Activated CD4-positive, alpha-beta T cell treated with anti-CD3 and anti-CD28 coated beads, Interleukin-2, amount 10 ng/mL, durations not matched to agents 24 days and 14 days (primary cell): ENCODE measurements around the gene FHOD1. TPM values are rescaled to one million over a fixed set of nuclear protein-coding genes. Genes with fewer than 3 reads are reported as not detected.

Experiments used
- DNase-seq: peaks from one replicate; pipeline ENCODE4 v3.0.0; 2022
- H3K27ac Mint-ChIP-seq: one replicate; pipeline ENCODE4 v1.8.0; 2022; ENCODE audit warnings: mild to moderate bottlenecking, mixed read lengths
- H3K27me3 Mint-ChIP-seq: one replicate; pipeline ENCODE4 v1.8.0; 2022; ENCODE audit warnings: mixed read lengths
- H3K36me3 Mint-ChIP-seq: one replicate; pipeline ENCODE4 v1.8.0; 2022; ENCODE audit warnings: low read depth, mild to moderate bottlenecking, mixed read lengths
- H3K4me1 Mint-ChIP-seq: one replicate; pipeline ENCODE4 v1.8.0; 2021; ENCODE audit warnings: mixed read lengths
- H3K4me3 Mint-ChIP-seq: one replicate; pipeline ENCODE4 v1.8.0; 2022; ENCODE audit warnings: mild to moderate bottlenecking, moderate library complexity, mixed read lengths
- H3K9me3 Mint-ChIP-seq: one replicate; pipeline ENCODE4 v1.8.0; 2021; ENCODE audit warnings: mixed read lengths
- intact Hi-C: fragments of 100-400 bp; cut with micrococcal nuclease; formaldehyde crosslinking; loops from one replicate; pipeline ENCODE4 v1.15.1; 2023
- total RNA-seq: library from RNA; stranded (reverse); gene quantifications from 2 replicates; pipeline ENCODE4 v1.2.3, GENCODE V29; 2022

FHOD1 gene
- total RNA-seq, 1 donor from 2014 or later, result 128 TPM

DNA sequence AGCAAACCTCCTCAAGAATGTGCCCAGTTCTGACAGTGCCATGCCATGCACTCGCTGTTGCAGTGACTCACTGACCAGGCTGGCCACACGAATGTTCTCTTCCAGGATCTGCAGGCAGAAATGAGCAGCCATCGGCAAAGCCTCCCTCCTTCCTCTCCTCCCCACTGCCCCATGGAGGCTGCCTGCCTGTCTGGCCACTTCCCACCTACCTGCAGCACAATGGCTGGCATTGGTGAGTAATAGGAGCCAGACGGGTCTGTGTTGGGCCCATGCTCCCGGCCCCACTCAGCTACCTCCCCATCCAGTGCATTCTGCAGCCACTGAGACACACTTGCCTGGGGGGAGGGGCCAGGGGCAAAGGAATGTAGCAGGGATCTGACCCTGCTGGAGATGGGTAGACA is 60.7 kb downstream of the FHOD1 start:
- intact Hi-C loops, result no loop called here
- peaks cover 2% of the 10 kb centered on the region for H3K36me3 Mint-ChIP-seq
- H3K4me3 Mint-ChIP-seq, result no peak overlapping the region
- H3K9me3 Mint-ChIP-seq, result no peaks in the 10 kb centered on the region
- H3K27ac Mint-ChIP-seq, result no peak overlapping the region
- peaks cover 12% of the 10 kb centered on the region for H3K4me1 Mint-ChIP-seq
- peaks cover 8% of the 10 kb centered on the region for H3K27me3 Mint-ChIP-seq
- no peak for DNase-seq

DNA sequence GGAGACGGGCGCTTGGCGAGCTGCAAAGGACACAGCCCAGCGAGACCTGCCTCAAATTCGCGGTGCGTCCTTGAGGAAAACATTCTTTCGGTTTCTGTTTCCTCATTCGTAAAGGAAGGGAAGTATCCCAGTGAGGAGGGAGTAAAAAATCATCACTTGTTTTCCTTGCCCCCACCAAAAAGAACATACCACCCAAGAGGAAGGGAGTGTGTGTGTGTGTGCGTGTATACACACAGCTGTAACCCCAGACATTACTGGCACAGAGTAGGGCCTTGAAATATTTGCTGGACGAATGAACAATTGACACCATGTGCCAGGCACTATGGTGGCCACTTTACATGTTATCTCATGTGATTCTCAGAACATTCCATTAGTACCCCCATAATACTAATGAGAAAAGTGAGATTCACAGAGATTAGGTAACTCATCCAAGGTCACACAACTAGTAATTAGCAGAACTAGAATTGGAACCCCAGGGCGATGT is 61.6 kb downstream of the FHOD1 start:
- intact Hi-C loops, result loop anchor here (1.0 kb wide), 3 partner anchors 167 to 231 kb away; no protein-coding TSS in a partner anchor
- DNase-seq, result no peak
- H3K27me3 Mint-ChIP-seq, result peaks cover 8% of the 10 kb centered on the region
- H3K9me3 Mint-ChIP-seq, result no peaks in the 10 kb centered on the region
- H3K36me3 Mint-ChIP-seq, result no peaks in the 10 kb centered on the region
- H3K4me1 Mint-ChIP-seq, result peaks cover 8% of the 10 kb centered on the region
- H3K27ac Mint-ChIP-seq, result peak overlapping the region; percentile 75
- no peak overlapping the region for H3K4me3 Mint-ChIP-seq

DNA sequence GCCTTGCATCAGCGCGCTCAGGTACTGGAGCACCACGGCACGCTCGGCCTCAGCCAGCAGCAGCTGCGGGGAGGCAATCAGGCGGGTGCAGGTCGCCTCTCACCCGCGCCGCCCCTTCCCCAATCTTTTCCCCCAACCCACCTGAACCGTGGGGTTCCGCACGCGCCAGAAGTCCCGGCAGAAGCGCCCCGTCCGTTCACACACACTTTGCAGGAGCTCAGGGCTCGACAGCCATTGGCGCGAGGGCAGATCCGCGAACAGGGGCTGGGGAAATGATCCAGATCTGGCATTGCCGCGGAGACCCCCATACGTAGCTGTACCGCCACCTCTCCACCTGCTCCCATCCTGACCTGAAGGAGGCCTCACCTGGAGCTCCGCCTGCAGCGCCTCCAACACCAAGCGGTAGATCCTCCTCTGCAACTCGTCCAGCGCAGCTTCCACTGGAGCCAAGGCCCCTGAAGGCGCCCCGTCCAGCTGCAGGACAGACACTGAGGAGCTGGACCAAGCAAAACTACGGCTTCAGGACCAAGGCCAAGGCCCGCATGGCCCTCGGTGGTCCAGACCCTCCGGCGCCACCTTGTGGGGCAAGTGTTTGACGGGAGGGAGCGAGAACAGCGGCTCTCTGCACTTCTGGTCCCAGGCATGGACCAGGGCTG is 62.2 kb downstream of the FHOD1 start:
- DNase-seq, result peak; percentile 96
- no peak overlapping the region for H3K4me3 Mint-ChIP-seq
- no peaks in the 10 kb centered on the region for H3K36me3 Mint-ChIP-seq
- intact Hi-C loops, result loop anchor here (1.0 kb wide), 3 partner anchors 167 to 231 kb away; no protein-coding TSS in a partner anchor
- peaks cover 8% of the 10 kb centered on the region for H3K27me3 Mint-ChIP-seq
- peaks cover 8% of the 10 kb centered on the region for H3K4me1 Mint-ChIP-seq
- H3K9me3 Mint-ChIP-seq, result no peaks in the 10 kb centered on the region
- peak overlapping the region; percentile 75 for H3K27ac Mint-ChIP-seq

DNA sequence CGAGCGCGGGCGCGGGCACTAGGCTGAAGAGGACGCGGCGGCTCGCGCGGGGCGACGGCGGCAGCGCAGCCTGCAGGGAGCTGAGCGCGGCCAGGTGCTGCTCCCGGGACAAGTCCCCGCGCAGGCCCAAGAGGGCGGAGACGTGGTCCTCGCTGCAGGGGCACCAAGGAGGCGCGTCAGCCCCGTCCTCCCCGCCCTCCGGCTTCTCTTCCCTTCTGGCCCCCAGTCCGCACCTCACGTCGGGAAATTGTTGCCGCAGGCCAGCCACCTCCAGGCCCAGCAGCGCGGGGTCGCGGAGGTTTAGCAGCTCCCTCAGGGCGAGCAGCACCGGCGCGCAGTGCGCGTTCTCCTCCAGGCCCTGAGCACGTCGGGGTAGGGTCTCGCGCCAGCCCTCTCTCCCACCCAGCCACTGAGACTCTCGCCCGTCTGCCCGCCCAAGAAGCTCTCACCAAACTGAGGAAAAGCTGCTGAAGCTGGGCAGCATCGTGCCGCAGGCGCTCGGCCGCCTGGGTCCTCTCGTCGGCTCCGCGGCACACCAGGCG is 62.8 kb downstream of the FHOD1 start:
- Mint-ChIP-seq H3K4me3 (no peak overlapping the region), H3K27ac (peak overlapping the region; percentile 45), H3K9me3 (no peaks in the 10 kb centered on the region), H3K36me3 (peaks cover 2% of the 10 kb centered on the region), H3K4me1 (peaks cover 12% of the 10 kb centered on the region), H3K27me3 (peaks cover 8% of the 10 kb centered on the region)
- intact Hi-C loops, result no loop called here
- no peak for DNase-seq

DNA sequence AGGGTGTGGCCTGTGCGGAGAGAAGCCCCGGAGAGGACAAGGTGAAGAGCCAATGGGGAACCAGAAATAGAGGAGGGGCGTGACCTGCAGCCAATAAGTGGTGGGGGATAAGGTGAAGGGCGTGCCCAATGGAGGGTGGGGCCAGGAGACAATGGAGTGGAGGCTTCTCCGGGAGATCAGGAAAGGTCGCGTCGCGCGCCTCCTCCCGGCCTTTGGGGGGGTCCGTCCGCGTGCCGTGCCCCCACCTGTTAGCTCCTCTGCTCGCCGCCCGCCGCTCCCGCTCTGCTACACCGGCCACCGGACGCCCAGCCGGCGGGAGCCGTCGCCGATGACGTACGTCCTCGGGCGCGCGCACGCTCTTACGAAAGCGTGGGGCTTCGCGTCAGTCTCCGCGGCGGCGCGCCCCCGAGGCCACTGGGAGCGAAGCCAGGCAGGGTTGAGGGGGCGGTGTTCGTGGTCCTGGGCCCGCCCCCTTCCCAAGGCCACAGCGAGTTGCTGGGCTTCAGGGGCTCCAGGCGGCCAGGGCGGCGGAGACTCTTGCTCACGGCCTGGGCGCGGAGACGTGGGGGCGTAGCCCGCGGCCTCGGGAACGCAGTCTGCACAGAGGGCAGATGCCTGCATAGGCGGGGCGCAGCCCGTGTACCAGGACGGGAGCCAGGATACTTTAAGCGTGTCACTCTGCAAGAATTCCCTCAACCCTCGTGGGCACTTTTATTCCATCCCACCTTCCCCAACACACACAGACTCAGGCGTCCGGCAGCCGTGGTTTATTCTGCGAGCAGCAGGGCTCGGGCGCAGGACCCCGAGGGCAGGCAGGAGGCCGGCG is 63.4 kb downstream of the FHOD1 start, which contains the start of gene MATCAP1:
Gene MATCAP1, minus strand, starts transcription at position 337 of the 826 bp plus-strand sequence. CDS start 3,353 bp downstream, outside the sequence.
- H3K4me3 Mint-ChIP-seq, result no peak within 1 kb of the TSS
- peak within 1 kb of the TSS; percentile 45 for H3K27ac Mint-ChIP-seq
- intact Hi-C loops, result loop anchor here (1.0 to 2.0 kb wide), 5 partner anchors 8 to 63 kb away; partner anchors contain the start of genes E2F4, FHOD1 and NOL3

DNA sequence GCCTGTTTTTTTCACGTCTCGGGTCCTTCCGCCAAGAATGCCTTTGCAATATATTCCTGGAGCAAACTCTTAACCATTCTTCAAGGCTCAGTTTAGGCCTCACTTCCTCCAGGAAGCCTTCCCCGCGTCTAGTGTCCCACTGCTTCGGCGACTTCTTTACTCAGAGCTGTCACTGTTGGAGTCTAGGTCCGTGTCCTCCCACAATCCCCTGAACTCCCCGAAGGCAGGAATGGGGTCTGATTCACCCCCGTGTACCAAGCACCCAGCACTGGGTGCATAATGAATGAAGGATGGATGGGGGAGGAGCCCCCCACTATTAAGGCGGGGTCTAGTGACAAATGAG is 64.0 kb downstream of the FHOD1 start:
- no peak for DNase-seq
- Mint-ChIP-seq H3K36me3 (peaks cover 3% of the 10 kb centered on the region), H3K9me3 (no peaks in the 10 kb centered on the region), H3K4me1 (peaks cover 22% of the 10 kb centered on the region), H3K4me3 (no peak overlapping the region), H3K27me3 (peaks cover 8% of the 10 kb centered on the region), H3K27ac (no peak overlapping the region)
- intact Hi-C loops, result loop anchor here (1.0 to 2.0 kb wide), 5 partner anchors 9 to 64 kb away; partner anchors contain the start of genes E2F4, FHOD1 and NOL3

More for the DNA sequence above, 63.4 kb downstream of the FHOD1 start, which contains the start of gene MATCAP1:
- peaks cover 18% of the 10 kb centered on the region for H3K4me1 Mint-ChIP-seq
- peak; percentile 98 for DNase-seq
- peaks cover 8% of the 10 kb centered on the region for H3K27me3 Mint-ChIP-seq
- no peaks in the 10 kb centered on the region for H3K9me3 Mint-ChIP-seq
- peaks cover 3% of the 10 kb centered on the region for H3K36me3 Mint-ChIP-seq

DNA sequence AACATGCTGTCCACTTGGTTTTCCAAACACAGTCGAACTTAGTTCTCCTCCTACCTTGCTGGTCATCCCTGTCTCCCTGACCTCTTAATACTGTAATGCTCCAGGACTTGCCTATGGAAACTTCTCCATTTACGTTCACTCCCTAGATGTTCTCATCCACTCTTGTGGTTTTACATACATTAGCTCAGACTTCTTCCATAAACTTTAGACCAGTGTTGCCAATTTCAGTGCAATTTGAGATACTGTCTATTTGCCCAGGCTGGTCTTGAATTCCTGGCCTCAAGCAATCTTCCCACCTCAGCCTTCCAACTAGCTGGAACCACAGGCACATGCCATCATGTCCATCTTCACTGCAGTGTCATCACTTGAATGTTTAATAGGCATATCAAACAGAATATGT is 65.0 kb downstream of the FHOD1 start:
- Mint-ChIP-seq H3K27me3 (peaks cover 8% of the 10 kb centered on the region), H3K4me3 (no peak overlapping the region), H3K27ac (no peak overlapping the region), H3K36me3 (peaks cover 6% of the 10 kb centered on the region), H3K4me1 (peaks cover 30% of the 10 kb centered on the region), H3K9me3 (no peaks in the 10 kb centered on the region)
- no peak for DNase-seq
- intact Hi-C loops, result loop anchor here (2.0 kb wide), 1 partner anchor 65 kb away; the partner anchor contains the start of gene FHOD1

DNA sequence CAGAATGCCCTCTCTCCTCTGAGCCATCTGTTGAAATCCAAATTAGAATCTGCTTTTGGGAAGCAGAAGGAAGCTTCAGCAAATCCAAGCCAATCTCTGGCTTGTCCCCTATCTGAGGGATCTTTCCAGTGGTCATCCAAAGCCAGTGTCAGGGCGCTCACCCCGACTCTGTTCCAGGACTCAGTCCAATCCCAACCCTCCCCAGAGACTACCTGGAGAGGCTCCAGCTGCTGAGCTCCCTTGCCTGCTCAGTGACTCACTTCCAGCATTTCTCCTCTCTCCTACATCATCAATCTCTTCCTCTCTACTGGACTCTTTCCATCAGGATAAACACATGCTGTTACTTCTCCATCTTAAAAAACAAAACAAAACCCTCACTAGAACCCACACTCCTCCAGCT is 65.9 kb downstream of the FHOD1 start:
- H3K4me3 Mint-ChIP-seq, result no peak overlapping the region

DNA sequence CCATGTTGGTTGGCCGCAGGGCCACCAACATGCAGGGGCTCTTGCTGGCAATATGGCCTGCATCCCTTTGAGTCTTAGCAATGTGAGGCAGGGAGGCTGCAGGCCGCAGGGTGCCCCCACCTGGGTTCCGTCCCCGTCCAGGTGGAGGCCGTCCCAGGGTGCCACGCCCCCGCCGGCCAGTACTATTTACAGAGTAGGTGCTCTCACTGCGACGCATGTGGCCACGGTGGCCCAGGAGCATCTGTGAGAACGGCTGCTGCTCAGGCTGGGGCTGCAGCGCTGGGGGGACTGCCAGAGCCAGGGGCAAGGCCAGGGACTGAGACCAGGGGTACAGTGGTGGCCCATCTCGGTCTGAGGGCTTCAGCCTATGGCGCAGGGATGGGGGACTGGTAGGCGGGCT is 67.1 kb downstream of the FHOD1 start:
- Mint-ChIP-seq H3K4me1 (peaks cover 35% of the 10 kb centered on the region), H3K9me3 (no peaks in the 10 kb centered on the region), H3K27ac (no peak overlapping the region), H3K36me3 (peaks cover 18% of the 10 kb centered on the region), H3K4me3 (no peak overlapping the region), H3K27me3 (peaks cover 2% of the 10 kb centered on the region)
- DNase-seq, result no peak
- intact Hi-C loops, result no loop called here

More for the DNA sequence above, 65.9 kb downstream of the FHOD1 start:
- peaks cover 8% of the 10 kb centered on the region for H3K27me3 Mint-ChIP-seq
- H3K27ac Mint-ChIP-seq, result no peak overlapping the region
- H3K4me1 Mint-ChIP-seq, result peaks cover 34% of the 10 kb centered on the region
- peaks cover 11% of the 10 kb centered on the region for H3K36me3 Mint-ChIP-seq
- no peak for DNase-seq
- no peaks in the 10 kb centered on the region for H3K9me3 Mint-ChIP-seq
- intact Hi-C loops, result no loop called here

DNA sequence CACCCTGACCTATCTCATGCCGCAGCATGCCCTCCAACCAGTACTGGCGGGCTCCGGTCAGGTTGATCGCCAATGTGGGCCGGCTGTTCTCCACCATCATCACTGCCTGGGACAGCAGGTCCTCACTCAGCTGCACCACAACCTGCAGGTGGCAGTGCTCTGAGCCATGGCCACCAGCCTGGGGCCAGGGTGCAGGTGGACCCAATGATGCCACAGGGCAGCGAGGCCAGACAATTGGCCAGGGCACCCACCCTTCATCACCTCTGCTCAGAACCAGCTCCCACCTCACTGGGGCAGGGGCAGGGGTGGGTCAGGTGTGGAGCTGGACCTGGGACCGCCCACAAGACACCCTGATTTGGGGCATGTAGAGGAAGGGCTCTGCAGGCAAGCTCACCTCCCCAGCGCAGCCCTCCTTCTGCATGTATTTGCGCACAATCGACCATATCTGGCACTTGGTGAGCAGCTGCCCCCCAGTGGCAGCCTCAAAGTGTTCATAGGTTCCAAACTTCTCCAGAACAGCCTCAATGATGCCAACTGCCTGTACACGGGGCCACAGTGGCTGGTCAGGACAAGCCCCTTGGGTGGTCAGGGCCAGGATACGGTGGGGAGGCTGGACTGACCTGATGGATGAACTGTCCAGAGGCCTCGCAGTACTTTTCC is 67.7 kb downstream of the FHOD1 start:
- DNase-seq, result peak; percentile 75
- H3K36me3 Mint-ChIP-seq, result peaks cover 18% of the 10 kb centered on the region
- intact Hi-C loops, result no loop called here
- H3K4me1 Mint-ChIP-seq, result peaks cover 34% of the 10 kb centered on the region
- H3K9me3 Mint-ChIP-seq, result no peaks in the 10 kb centered on the region
- H3K27me3 Mint-ChIP-seq, result no peaks in the 10 kb centered on the region
- peak overlapping the region; percentile 74 for H3K4me3 Mint-ChIP-seq
- H3K27ac Mint-ChIP-seq, result no peak overlapping the region

Other genes with a start within 250 kb of the FHOD1 start
- 163 and 172 TPM in 2 replicates for gene CBFB, start 218.3 kb downstream of the FHOD1 start, total RNA-seq
- gene PHAF1, start 137.5 kb downstream of the FHOD1 start, total RNA-seq, result 19.4 and 19.8 TPM in 2 replicates
- 5.5 and 5.6 TPM in 2 replicates for gene B3GNT9, start 96.5 kb downstream of the FHOD1 start, total RNA-seq
- 28.9 and 30.1 TPM in 2 replicates for gene TRADD, start 87.6 kb downstream of the FHOD1 start, total RNA-seq
- gene FBXL8, start 87.5 kb downstream of the FHOD1 start, total RNA-seq, result 25.1 and 30.0 TPM in 2 replicates
- 48.5 and 54.0 TPM in 2 replicates for gene HSF4, start 82.7 kb downstream of the FHOD1 start, total RNA-seq
- 31.0 and 36.7 TPM in 2 replicates for gene NOL3, start 76.9 kb downstream of the FHOD1 start, total RNA-seq
- gene MATCAP1, start 63.5 kb downstream of the FHOD1 start, total RNA-seq, result 51.3 and 55.1 TPM in 2 replicates
- gene EXOC3L1, start 57.3 kb downstream of the FHOD1 start, total RNA-seq, result 0.12 TPM in 1 of 2 replicates, not detected in the other
- 165 and 166 TPM in 2 replicates for gene E2F4, start 55.3 kb downstream of the FHOD1 start, total RNA-seq
- gene ELMO3, start 48.4 kb downstream of the FHOD1 start, total RNA-seq, result 8.2 and 8.7 TPM in 2 replicates
- gene TMEM208, start 20.4 kb downstream of the FHOD1 start, total RNA-seq, result 65.0 and 65.6 TPM in 2 replicates
- 5.3 TPM in 2 replicates for gene SLC9A5, start 1.5 kb upstream of the FHOD1 start, total RNA-seq
- gene PLEKHG4, start 32.1 kb upstream of the FHOD1 start, total RNA-seq, result 43.4 and 43.8 TPM in 2 replicates
- 1.0 and 1.3 TPM in 2 replicates for gene KCTD19, start 79.3 kb upstream of the FHOD1 start, total RNA-seq
- 0.23 TPM in 1 of 2 replicates, not detected in the other for gene LRRC36, start 79.3 kb upstream of the FHOD1 start, total RNA-seq
- gene TPPP3, start 146.0 kb upstream of the FHOD1 start, total RNA-seq, result not detected in 2 replicates
- gene ZDHHC1, start 169.0 kb upstream of the FHOD1 start, total RNA-seq, result 0.54 and 0.85 TPM in 2 replicates
- 3.5 and 5.2 TPM in 2 replicates for gene HSD11B2, start 183.6 kb upstream of the FHOD1 start, total RNA-seq
- 30.9 and 31.8 TPM in 2 replicates for gene ATP6V0D1, start 233.7 kb upstream of the FHOD1 start, total RNA-seq
- gene AGRP, start 236.1 kb upstream of the FHOD1 start, total RNA-seq, result not detected in 2 replicates